T-helper 2 cell (primary cell): ENCODE measurements around the gene LDLRAD4.

Experiments
- DNase-seq, 5 experiments: peaks; one replicate each; pipeline versions ENCODE4 v3.0.0 to v3.0.0-alpha.2; 2012 to 2022

LDLRAD4 gene

GRCh38 chr18:13612196-13612997 is 393.8 kb downstream of the LDLRAD4 start:
- DNase-seq: peak in 4 of 5 experiments; percentile 42 to 89 (median 70)

- no peak for DNase-seq
Measured at GRCh38 chr18:13613099-13613498, 394.5 kb downstream of the LDLRAD4 start.

DNA sequence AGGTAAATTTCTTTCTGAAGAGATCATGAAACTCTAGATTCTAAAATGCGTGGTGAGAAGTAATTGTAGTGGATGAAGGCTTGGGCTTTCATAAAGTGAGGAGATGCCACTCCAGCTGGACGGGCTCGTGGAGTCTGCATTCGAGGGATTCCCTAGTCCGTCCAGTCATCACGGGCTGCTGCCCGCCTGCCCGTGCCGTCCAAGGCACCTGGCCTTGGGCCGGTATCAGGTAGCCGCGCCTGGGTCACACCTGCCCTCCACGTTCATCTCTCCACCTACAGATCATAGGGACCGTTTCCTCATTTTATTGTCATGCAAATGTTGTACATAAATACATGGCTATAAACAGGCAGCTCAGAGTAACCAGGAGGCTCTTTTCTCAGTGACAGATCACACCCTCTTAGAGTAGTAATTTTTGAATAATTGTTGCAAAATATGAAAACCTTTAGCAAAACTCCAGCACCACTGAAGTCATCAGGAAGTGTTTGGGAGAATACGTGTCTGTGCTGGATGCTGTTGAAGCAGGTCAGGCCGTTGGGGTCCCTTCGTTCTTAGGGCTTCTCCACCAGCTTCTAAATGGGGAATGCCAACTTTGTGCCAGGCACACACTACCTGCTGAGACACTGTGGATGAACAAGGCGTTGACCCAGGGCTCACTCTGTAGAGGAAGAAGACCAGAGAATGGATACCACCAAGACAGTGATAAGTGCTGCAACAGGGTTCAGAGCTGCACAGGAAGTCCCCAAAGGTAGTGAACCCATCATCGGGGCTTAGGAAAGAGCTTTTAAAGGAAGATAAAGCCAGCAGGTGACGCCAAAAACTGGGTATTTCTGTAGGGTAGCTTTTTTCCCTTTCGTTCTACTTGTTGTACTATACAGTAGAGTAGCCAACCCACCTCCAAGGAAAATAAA is 395.3 kb downstream of the LDLRAD4 start:
- DNase-seq: peak in 1 of 5 experiments; percentile 26

DNA sequence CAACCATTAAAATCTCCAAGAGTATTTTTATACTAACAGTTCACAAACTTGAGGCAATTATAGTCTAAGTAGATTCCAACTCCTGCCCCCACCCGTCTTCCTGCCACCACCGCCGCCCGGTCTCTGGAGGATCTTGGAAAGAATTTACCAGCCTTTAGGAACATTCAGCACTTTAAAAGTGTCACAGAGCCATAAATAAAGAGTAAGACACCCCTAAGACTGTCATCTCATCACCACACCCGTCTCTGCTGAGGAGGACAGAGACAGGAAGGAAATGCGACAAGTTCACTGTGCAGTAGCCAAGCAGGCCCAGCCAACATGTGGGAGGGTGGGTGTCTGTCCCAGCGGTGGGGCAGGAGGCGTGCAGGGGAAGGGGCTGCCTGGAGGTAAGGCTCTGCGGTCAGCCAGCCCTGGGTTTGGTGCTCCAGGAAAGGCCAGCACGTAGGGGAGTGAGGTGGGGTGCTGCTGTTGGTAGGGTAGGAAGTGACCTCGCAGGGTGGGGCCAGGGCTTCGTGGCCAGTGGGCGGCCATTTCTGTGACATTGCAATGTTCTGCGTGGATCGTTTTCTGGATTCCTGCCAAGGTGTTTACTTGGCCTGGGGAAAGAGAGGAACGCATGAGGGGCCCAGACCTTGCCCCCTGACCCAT is 396.2 kb downstream of the LDLRAD4 start:
- peak in 2 of 5 experiments; percentile 36 to 61 for DNase-seq

DNA sequence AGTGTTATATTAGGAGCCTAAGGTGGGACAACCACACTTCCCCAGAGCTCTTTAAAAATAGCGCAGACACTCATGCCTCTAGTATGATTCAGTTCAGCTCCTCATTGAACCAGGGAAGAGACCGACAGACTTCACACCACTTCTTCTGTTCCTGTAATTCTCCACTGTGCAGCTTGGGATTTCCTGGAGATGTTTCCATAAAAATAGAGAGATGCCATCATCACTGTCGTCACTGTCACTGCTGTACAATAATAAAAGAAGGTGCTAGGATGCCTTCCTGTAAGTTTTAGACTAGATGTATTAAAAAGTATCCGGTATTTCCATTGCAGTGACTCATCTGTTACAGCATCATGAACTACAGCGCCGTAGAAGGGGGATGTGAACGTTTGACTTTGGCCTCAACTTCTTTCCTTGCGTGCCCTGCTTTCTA is 396.9 kb downstream of the LDLRAD4 start:
- DNase-seq: peak in 1 of 5 experiments; percentile 35

GRCh38 chr18:13616041-13616440 is 397.5 kb downstream of the LDLRAD4 start:
- DNase-seq: no peak

DNA sequence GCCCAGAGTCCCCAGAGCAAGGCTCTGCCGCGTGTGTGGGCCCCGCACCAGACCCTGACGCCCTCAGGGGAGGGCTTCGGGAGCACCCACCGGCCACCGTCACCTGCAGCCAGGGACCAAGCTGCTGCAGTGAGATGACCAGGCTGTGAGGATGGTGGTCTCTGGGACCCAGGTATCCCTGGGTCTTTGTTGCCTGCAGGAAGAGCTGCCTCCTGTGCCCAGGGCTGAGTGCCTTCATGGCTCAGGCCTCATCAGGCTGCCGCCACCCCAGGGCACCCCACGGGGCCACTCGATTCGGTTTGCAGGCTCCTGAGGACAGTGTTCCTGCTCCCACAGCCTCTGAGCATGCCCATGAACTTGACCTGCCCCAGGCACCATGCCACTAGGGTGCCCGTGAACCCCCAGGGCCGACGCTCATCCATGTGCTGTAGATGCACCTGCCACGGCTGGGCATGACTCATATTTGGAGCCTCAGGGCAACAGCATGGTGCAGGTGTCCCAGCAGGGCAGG is 398.0 kb downstream of the LDLRAD4 start:
- DNase-seq: no peak

DNA sequence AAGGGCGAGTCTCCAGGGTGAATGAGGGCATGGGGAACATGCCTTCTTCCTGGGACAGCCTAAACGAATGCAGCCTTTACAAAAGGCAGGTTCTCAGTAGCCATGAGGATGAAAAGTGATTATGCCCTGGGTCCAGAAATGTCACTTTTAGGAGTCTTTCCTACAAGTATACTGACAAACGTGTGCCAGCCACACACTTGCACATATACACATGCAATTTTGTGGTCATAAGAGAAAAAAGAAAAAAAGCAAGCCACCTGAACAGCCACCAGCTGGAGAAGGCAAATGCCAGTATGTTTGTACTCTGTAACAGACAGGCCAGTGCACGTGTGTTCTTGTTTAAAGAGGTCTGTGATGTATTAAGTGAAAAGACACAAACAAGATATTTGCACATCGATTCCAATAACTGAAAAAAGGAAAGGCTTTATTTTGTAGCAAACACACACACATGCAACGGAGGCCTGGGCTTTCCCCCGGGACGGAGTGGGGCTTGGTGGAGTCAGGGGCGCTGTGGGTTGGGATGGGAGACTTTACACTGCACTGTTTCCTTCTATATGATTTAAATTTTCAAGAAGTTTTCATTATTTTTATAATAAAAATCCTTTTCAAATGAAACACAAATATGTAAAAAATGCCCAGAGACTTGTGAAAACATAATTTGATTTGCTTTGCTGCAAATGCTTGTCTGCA is 399.4 kb downstream of the LDLRAD4 start:
- DNase-seq: no peak

GRCh38 chr18:13618760-13619438 is 400.3 kb downstream of the LDLRAD4 start:
- DNase-seq: no peak

GRCh38 chr18:13619505-13620205 is 401.1 kb downstream of the LDLRAD4 start:
- DNase-seq: no peak

DNA sequence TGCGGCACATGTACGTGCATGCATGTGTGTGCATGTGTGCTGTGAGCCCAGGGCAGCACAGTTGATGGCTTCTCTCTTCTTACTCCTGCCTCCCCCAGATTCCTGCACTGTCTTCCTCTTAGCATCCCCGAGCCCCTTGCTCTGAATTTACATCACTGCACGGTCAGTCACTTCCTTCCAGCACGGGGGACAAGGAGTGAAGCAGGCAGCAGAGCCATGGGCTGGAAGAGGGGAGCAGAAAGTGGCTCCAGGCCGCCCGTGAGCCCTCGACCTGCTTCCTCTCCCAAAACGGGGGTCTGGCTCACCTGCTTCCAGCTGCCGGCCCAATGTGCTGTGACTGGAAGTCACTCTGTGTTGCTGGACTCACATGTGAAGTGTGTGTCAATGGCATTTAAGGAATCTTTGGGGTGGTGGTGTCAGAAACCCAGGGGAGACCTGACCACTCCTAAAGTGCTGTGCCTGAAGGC is 401.7 kb downstream of the LDLRAD4 start:
- DNase-seq: no peak

DNA sequence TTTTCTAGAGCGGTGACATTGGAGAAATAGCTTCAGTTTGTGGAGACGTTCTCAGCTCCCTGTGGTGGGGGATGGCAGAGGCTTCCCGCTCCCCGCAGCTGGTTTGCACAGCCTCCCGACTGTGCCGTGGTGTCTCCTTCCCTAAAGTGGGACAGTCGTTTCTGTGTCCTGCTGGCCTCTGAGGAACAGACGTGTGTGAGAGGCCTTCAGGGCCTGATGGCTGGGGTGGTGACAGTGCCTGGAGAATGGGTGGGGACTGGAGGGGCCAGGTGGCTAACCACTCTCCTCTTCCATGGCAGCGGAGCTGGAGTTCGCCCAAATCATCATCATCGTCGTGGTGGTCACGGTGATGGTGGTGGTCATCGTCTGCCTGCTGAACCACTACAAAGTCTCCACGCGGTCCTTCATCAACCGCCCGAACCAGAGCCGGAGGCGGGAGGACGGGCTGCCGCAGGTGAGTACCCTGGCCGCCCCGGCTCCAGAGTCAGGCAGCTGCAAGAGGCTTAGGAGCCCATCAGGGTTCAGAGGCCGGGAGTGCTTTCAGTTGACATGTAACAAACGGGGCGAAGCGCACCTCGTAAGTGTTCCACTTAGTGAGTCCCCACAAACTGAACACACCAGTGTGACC is 402.4 kb downstream of the LDLRAD4 start:
- no peak for DNase-seq

DNA sequence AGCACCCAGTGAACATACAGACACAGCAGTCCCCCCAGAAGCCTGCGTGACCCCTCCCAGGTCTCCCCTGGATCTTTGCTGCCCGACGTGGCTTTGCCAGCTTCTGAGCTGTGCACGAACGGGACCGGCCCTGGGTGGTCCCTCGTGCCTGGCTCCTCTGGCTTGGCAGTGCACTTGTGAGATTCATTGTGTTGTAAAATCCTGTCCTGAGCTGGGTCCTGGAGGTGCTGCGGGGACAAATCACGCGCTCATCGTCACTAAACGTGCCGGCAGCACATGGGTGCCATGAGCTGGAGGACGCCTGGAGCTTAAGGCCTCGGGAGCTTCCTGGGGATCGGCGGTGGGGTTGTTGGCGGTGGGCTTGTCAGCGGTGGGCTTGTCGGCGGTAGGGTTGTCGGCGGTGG is 402.9 kb downstream of the LDLRAD4 start:
- DNase-seq: no peak

DNA sequence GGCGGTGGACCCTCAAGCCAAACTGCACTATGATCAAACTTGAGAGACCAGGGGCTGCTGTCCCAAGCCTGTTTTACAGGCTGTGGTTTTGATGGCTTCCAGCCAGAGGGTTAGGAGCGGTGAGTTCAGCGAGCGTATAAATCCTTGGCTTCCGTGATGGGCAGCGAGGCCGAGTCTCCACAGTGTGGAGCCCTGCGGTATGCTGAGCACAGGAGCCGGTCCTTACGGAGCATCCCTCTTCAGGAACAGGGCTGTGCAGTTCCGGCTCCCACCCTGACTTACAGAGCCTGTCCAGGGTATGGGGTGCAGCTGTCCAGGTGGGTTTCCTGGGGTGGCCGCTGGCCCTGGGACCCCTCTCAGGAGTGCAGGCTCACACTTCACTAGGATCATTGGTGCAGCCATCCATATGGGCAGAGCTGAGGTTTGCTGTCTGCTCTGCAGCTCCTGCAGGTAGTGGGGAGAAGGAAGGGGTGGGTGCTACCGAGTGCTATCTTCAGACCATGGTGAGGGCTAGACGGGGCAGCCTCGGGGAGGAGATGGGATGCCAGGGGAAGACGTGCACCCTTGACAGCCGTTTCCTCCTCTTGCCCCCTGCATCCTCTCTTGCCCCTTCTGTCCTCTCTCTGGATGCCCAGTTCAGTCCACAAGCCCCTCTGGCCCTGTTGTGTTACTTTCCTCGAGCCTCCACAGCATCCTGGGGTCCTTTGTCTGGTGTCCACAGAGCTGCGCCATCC is 403.5 kb downstream of the LDLRAD4 start:
- no peak for DNase-seq

DNA sequence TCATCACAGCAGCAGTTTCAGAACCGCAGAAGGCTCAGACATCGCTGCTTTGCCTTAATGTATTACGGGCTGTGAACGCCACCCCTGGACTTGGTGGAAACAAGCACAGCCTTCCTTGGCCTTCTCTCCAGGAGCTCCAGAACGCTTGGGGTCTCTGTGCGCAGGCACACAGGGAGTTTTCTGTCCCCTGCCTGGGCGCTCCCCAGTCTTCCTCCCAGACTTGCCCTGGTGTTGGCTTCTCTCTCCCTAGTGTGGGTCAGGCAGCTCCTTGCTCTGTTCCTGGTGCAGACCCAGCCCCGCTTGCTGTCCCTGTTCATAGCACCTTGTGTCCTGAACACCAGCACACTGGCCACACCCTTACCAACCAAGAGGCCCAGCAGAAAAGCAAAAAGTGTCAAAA is 404.2 kb downstream of the LDLRAD4 start:
- no peak for DNase-seq

- DNase-seq: no peak
Measured at GRCh38 chr18:13623348-13623747, 404.8 kb downstream of the LDLRAD4 start.

GRCh38 chr18:13623871-13624270 is 405.3 kb downstream of the LDLRAD4 start:
- DNase-seq: no peak

GRCh38 chr18:13624563-13625237 is 406.1 kb downstream of the LDLRAD4 start:
- DNase-seq: no peak

DNA sequence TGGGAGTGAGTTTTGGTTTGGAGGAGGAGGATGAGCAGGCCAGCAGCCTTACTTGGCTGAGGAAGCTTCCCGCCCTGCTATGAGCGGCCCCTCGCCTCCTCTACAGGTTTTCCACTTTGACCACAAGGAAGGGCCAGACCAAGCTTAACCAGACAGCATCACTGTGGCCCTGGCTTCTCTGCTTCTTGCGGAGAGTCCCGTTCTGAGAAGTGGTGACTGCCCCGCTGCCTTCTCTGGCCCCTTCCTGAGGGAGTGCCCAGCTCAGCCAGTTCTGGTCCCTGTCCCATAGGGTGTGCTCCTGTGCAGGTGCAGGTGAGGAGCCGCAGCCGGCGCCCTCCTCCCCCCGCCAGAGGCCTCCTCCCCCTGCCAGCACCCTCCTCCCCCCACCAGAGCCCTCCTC is 406.8 kb downstream of the LDLRAD4 start:
- no peak for DNase-seq
